ENCODE measurements around the gene MTNR1B.

DNA sequence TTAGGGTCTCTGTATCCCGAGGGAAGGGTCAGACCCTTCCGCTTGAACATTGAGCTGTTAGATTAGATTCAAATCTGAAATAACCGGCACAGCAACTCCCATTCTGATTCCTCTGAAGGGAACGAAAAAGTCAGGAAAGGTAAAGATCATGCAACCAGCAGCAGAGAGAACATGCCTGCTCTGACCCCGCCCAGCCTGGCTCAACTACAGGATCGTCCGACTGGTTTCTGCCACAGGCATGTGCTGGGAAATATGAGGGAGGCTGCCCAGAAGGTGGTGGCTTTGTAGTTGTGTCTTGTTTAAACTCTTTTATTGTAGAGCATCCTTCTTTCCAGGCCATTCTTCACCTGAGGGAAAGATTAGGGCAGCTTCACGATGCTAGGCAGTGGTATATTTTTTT, 5.0 kb upstream of the MTNR1B start:
- TF ChIP-seq, protein P1, sequence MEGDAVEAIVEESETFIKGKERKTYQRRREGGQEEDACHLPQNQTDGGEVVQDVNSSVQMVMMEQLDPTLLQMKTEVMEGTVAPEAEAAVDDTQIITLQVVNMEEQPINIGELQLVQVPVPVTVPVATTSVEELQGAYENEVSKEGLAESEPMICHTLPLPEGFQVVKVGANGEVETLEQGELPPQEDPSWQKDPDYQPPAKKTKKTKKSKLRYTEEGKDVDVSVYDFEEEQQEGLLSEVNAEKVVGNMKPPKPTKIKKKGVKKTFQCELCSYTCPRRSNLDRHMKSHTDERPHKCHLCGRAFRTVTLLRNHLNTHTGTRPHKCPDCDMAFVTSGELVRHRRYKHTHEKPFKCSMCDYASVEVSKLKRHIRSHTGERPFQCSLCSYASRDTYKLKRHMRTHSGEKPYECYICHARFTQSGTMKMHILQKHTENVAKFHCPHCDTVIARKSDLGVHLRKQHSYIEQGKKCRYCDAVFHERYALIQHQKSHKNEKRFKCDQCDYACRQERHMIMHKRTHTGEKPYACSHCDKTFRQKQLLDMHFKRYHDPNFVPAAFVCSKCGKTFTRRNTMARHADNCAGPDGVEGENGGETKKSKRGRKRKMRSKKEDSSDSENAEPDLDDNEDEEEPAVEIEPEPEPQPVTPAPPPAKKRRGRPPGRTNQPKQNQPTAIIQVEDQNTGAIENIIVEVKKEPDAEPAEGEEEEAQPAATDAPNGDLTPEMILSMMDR (conservative IDR thresholded peaks at IDR 0.05; ENCODE audit: low read depth, low read length) = no peak
- TF ChIP-seq EZH2 (IDR thresholded peaks at IDR 0.05; ENCODE audit: borderline replicate concordance, low read depth, low read length, poor library complexity, severe bottlenecking) = no peak

Data from A673 (cell line).